Skeletal muscle tissue (tissue), 4 donors: Measurements from ENCODE around the gene GSG1L. TPM values are rescaled to one million over a fixed set of nuclear protein-coding genes. Genes with fewer than 3 reads are reported as not detected.

ENCODE experiments used
- H3K27ac ChIP-seq: one replicate; pipeline ENCODE4 v1.7.0; 2013; ENCODE audit warnings: mild to moderate bottlenecking, low read depth, low read length, inconsistent platforms
- H3K27me3 ChIP-seq, 3 donors: one replicate each; pipeline ENCODE4 v1.7.0; 2013; ENCODE audit warnings: low read length in 3 of 3; ENCODE audit not compliant: control insufficient read depth in 3 of 3, insufficient read depth in 3 of 3
- H3K36me3 ChIP-seq, 3 donors: one replicate each; pipeline ENCODE4 v1.7.0; 2013; ENCODE audit warnings: low read length in 3 of 3; ENCODE audit not compliant: control insufficient read depth in 3 of 3, insufficient read depth in 3 of 3
- H3K4me1 ChIP-seq, 3 donors: one replicate each; pipeline ENCODE4 v1.7.0; 2013; ENCODE audit warnings: low read length in 3 of 3, mild to moderate bottlenecking in 3 of 3; ENCODE audit not compliant: control insufficient read depth in 3 of 3, insufficient read depth in 3 of 3
- H3K4me3 ChIP-seq, 3 donors: one replicate each; pipeline ENCODE4 v1.7.0; 2013; ENCODE audit warnings: low read length in 3 of 3
- H3K9ac ChIP-seq, 3 donors: one replicate each; pipeline ENCODE4 v1.7.0; 2013; ENCODE audit warnings: low read length in 3 of 3, mild to moderate bottlenecking in 3 of 3, moderate library complexity in 2 of 3, low read depth in 1 of 3
- H3K9me3 ChIP-seq, 3 donors: one replicate each; pipeline ENCODE4 v1.7.0; 2013; ENCODE audit warnings: low read length in 3 of 3; ENCODE audit not compliant: control insufficient read depth in 3 of 3
- total RNA-seq: library from RNA; depleted of rRNA; stranded (reverse); fragments of >200 nt; gene quantifications from one replicate; pipeline ENCODE4 v1.2.3, GENCODE V29; 2014
- donor health status: Osteomylitis.

Gene GSG1L
- total RNA-seq, 1 donor from 2014 or later = 2.1 TPM

GRCh38 chr16:28067604-28068379 is 4.3 kb upstream of the GSG1L start:
- Histone ChIP-seq H3K27ac (no peak overlapping the region), H3K4me1 (peaks cover 12 to 15% (median 12%) of the 10 kb centered on the region in 3 donors), H3K4me3 (peak overlapping the region in 1 of 3 donors; percentile 20), H3K36me3 (no peaks in the 10 kb centered on the region), H3K27me3 (peaks cover 18 to 28% (median 19%) of the 10 kb centered on the region in 3 donors), H3K9ac (no peak overlapping the region), H3K9me3 (no peaks in the 10 kb centered on the region)

GRCh38 chr16:28064706-28065249 is 1.3 kb upstream of the GSG1L start:
- peaks cover 12 to 13% (median 12%) of the 10 kb centered on the region in 3 donors for H3K4me1 ChIP-seq
- no peak overlapping the region for H3K27ac ChIP-seq
- no peak overlapping the region for H3K4me3 ChIP-seq
- peaks cover 29 to 50% (median 38%) of the 10 kb centered on the region in 3 donors for H3K27me3 ChIP-seq
- no peak overlapping the region for H3K9ac ChIP-seq
- no peaks in the 10 kb centered on the region for H3K36me3 ChIP-seq
- H3K9me3 ChIP-seq = no peaks in the 10 kb centered on the region

GRCh38 chr16:28064150-28064549 is 636 bp upstream of the GSG1L start:
- Histone ChIP-seq H3K27me3 (peaks cover 27 to 51% (median 44%) of the 10 kb centered on the region in 3 donors), H3K9ac (no peak overlapping the region), H3K4me1 (peaks cover 11 to 12% (median 12%) of the 10 kb centered on the region in 3 donors), H3K36me3 (no peaks in the 10 kb centered on the region), H3K9me3 (no peaks in the 10 kb centered on the region), H3K4me3 (no peak overlapping the region), H3K27ac (no peak overlapping the region)

GRCh38 chr16:28062847-28063521 is 530 bp downstream of the GSG1L start:
- Histone ChIP-seq H3K4me3 (peak overlapping the region in 2 of 3 donors; percentile 36 to 41), H3K4me1 (peaks cover 10% of the 10 kb centered on the region in 3 donors), H3K9ac (no peak overlapping the region), H3K36me3 (no peaks in the 10 kb centered on the region), H3K27ac (no peak overlapping the region), H3K9me3 (no peaks in the 10 kb centered on the region), H3K27me3 (peaks cover 36 to 57% (median 52%) of the 10 kb centered on the region in 3 donors)

GRCh38 chr16:28062261-28062846 is 1.2 kb downstream of the GSG1L start:
- no peaks in the 10 kb centered on the region for H3K36me3 ChIP-seq
- peaks cover 3 to 4% (median 4%) of the 10 kb centered on the region in 3 donors for H3K4me1 ChIP-seq
- peaks cover 42 to 64% (median 57%) of the 10 kb centered on the region in 3 donors for H3K27me3 ChIP-seq
- H3K27ac ChIP-seq = no peak overlapping the region
- no peak overlapping the region for H3K9ac ChIP-seq
- H3K9me3 ChIP-seq = no peaks in the 10 kb centered on the region
- no peak overlapping the region for H3K4me3 ChIP-seq

- Histone ChIP-seq H3K4me3 (no peak overlapping the region), H3K36me3 (no peaks in the 10 kb centered on the region), H3K27ac (no peak overlapping the region), H3K9me3 (no peaks in the 10 kb centered on the region), H3K9ac (no peak overlapping the region), H3K27me3 (peaks cover 42 to 71% (median 57%) of the 10 kb centered on the region in 3 donors), H3K4me1 (no peaks in the 10 kb centered on the region)
Measured at GRCh38 chr16:28061352-28062101, 2.0 kb downstream of the GSG1L start.

- no peaks in the 10 kb centered on the region for H3K9me3 ChIP-seq
- no peak overlapping the region for H3K27ac ChIP-seq
- peaks cover 42 to 70% (median 56%) of the 10 kb centered on the region in 3 donors for H3K27me3 ChIP-seq
- no peak overlapping the region for H3K9ac ChIP-seq
- no peaks in the 10 kb centered on the region for H3K4me1 ChIP-seq
- H3K4me3 ChIP-seq = no peak overlapping the region
- H3K36me3 ChIP-seq = no peaks in the 10 kb centered on the region
Measured at GRCh38 chr16:28059841-28060575, 3.5 kb downstream of the GSG1L start.

GRCh38 chr16:28058839-28059589 is 4.5 kb downstream of the GSG1L start:
- Histone ChIP-seq H3K36me3 (no peaks in the 10 kb centered on the region), H3K4me3 (no peak overlapping the region), H3K4me1 (no peaks in the 10 kb centered on the region), H3K27me3 (peaks cover 33 to 61% (median 48%) of the 10 kb centered on the region in 3 donors), H3K27ac (no peak overlapping the region), H3K9ac (no peak overlapping the region), H3K9me3 (no peaks in the 10 kb centered on the region)
